CD4-positive, alpha-beta T cell (primary cell): ENCODE results near the gene ABL1. TPM values are rescaled to one million over a fixed set of nuclear protein-coding genes. Genes with fewer than 3 reads are reported as not detected.

Source experiments
- ATAC-seq: fragments of 200-7000 bp; cut with Tn5 transposase; one replicate; pipeline ENCODE4 v1.10.0; 2022; ENCODE audit warnings: mild to moderate bottlenecking; ENCODE audit not compliant: poor library complexity
- CTCF ChIA-PET: fragments of 350-600 bp; sonication (Branson Sonifier 250); formaldehyde crosslinking; loops from one replicate; lab custom pipeline; 2021; ENCODE audit warnings: antibody characterized with exemption, inconsistent platforms; lab: Charles Lee
- POLR2A ChIA-PET: fragments of 350-600 bp; sonication (Branson Sonifier 250); formaldehyde crosslinking; loops from one replicate; lab custom pipeline; 2021; ENCODE audit warnings: antibody characterized with exemption, inconsistent platforms; lab: Charles Lee
- DNase-seq, 14 experiments: peaks; one replicate each; pipeline ENCODE4 v3.0.0-alpha.2; 2013 to 2020; ENCODE audit warnings: mixed read lengths in 2 of 14
- H3K27ac ChIP-seq, 2 donors: one replicate each; pipeline versions ENCODE4 v1.5.1 to v1.7.0; 2013; ENCODE audit warnings: low read length in 2 of 2, low read depth in 1 of 2, mild to moderate bottlenecking in 1 of 2
- H3K27me3 ChIP-seq, 2 experiments: 1 replicate in 1 of 2; 2 replicates in 1 of 2; pipeline versions ENCODE4 v1.6.1 to v1.7.0; 2013; ENCODE audit warnings: low read length in 2 of 2, control low read depth in 1 of 2, mild to moderate bottlenecking in 1 of 2, moderate library complexity in 1 of 2; ENCODE audit not compliant: insufficient read depth in 2 of 2, control insufficient read depth in 1 of 2
- H3K36me3 ChIP-seq: one replicate; pipeline ENCODE4 v1.6.1; 2013; ENCODE audit warnings: low read length, control low read depth; ENCODE audit not compliant: insufficient read depth
- H3K4me1 ChIP-seq: one replicate; pipeline ENCODE4 v1.6.1; 2013; ENCODE audit warnings: low read length, control low read depth; ENCODE audit not compliant: insufficient read depth
- H3K4me3 ChIP-seq: one replicate; pipeline ENCODE4 v1.5.1; 2013; ENCODE audit warnings: mild to moderate bottlenecking, low read length, moderate library complexity
- H3K9me3 ChIP-seq, 2 experiments: 1 replicate in 1 of 2; 2 replicates in 1 of 2; pipeline versions ENCODE4 v1.6.1 to v1.7.0; 2013; ENCODE audit warnings: low read length in 2 of 2, mild to moderate bottlenecking in 2 of 2, control low read depth in 1 of 2, moderate library complexity in 1 of 2; ENCODE audit not compliant: control insufficient read depth in 1 of 2, insufficient read depth in 1 of 2
- H3K27ac Mint-ChIP-seq: one replicate; pipeline ENCODE4 v1.8.0; 2020; ENCODE audit warnings: mixed read lengths
- H3K27me3 Mint-ChIP-seq: one replicate; pipeline ENCODE4 v1.8.0; 2021; ENCODE audit warnings: mixed read lengths
- H3K36me3 Mint-ChIP-seq: one replicate; pipeline ENCODE4 v1.8.0; 2021; ENCODE audit warnings: low read depth, mixed read lengths
- H3K4me1 Mint-ChIP-seq: one replicate; pipeline ENCODE4 v1.8.0; 2021; ENCODE audit warnings: low read depth, mixed read lengths
- H3K4me3 Mint-ChIP-seq: one replicate; pipeline ENCODE4 v1.8.0; 2020; ENCODE audit warnings: mild to moderate bottlenecking, mixed read lengths
- H3K9me3 Mint-ChIP-seq: one replicate; pipeline ENCODE4 v1.8.0; 2020; ENCODE audit warnings: mixed read lengths
- CTCF ChIP-seq: fragments of 200-600 bp; IDR thresholded peaks from one replicate; pipeline ENCODE4 v1.8.0; 2022; ENCODE audit warnings: antibody characterized with exemption, mild to moderate bottlenecking
- intact Hi-C, 2 experiments: fragments of 100-400 bp; cut with DNase I in 1 of 2; cut with micrococcal nuclease in 1 of 2; formaldehyde crosslinking; loops; one replicate each; pipeline versions ENCODE4 v1.15.1 to v1.9.0; 2023 to 2025; cut with DNase I, micrococcal nuclease
- total RNA-seq, 174 experiments: library from RNA in 2 of 174; stranded (reverse) in 2 of 174; gene quantifications; one replicate each; pipeline ENCODE4 v1.2.3 and lab custom pipeline; 2021 to 2026

Gene ABL1
- total RNA-seq, 2 experiments from 2014 or later, result 29.8 to 33.7 TPM

- H3K36me3 Mint-ChIP-seq, result no peaks in the 10 kb centered on the region
- H3K27me3 ChIP-seq, result no peaks in the 10 kb centered on the region
- H3K4me3 Mint-ChIP-seq, result no peak overlapping the region
- intact Hi-C loops, result no loop called here
- no peak for ATAC-seq
- peaks cover 7 to 12% of the 10 kb centered on the region in 2 experiments for H3K9me3 ChIP-seq
- H3K27ac ChIP-seq, result no peak overlapping the region
- peaks cover 31% of the 10 kb centered on the region for H3K4me1 Mint-ChIP-seq
- peaks cover 2% of the 10 kb centered on the region for H3K9me3 Mint-ChIP-seq
- H3K4me1 ChIP-seq, result peaks cover 22% of the 10 kb centered on the region
- CTCF ChIA-PET, result no interaction called here
- no peak overlapping the region for H3K27ac Mint-ChIP-seq
- no peak for TF ChIP-seq CTCF
- H3K36me3 ChIP-seq, result no peaks in the 10 kb centered on the region
- H3K4me3 ChIP-seq, result no peak overlapping the region
- no peak for DNase-seq
- H3K27me3 Mint-ChIP-seq, result no peaks in the 10 kb centered on the region
- POLR2A ChIA-PET, result no interaction called here
Measured at GRCh38 chr9:130831077-130831476, 4.0 kb upstream of the ABL1 start.

- H3K27ac Mint-ChIP-seq, result peak overlapping the region; percentile 93
- intact Hi-C loops, result no loop called here
- H3K27me3 Mint-ChIP-seq, result no peaks in the 10 kb centered on the region
- TF ChIP-seq CTCF, result no peak
- Histone ChIP-seq H3K9me3 (peaks cover 7% of the 10 kb centered on the region in 2 experiments), H3K36me3 (no peaks in the 10 kb centered on the region), H3K27me3 (no peaks in the 10 kb centered on the region), H3K4me3 (no peak overlapping the region), H3K4me1 (peaks cover 23% of the 10 kb centered on the region), H3K27ac (no peak overlapping the region)
- ChIA-PET POLR2A (no interaction called here), CTCF (no interaction called here)
- peaks cover 2% of the 10 kb centered on the region for H3K9me3 Mint-ChIP-seq
- H3K4me3 Mint-ChIP-seq, result peak overlapping the region; percentile 95
- no peak for ATAC-seq
- no peaks in the 10 kb centered on the region for H3K36me3 Mint-ChIP-seq
- H3K4me1 Mint-ChIP-seq, result peaks cover 52% of the 10 kb centered on the region
- no peak for DNase-seq
Measured at GRCh38 chr9:130833031-130833990, 1.7 kb upstream of the ABL1 start.

GRCh38 chr9:130835441-130836298 lies 616 bp downstream of the ABL1 start:
- Mint-ChIP-seq H3K4me1 (peaks cover 65% of the 10 kb centered on the region), H3K9me3 (no peaks in the 10 kb centered on the region), H3K27me3 (no peaks in the 10 kb centered on the region), H3K27ac (peak overlapping the region; percentile 79), H3K36me3 (no peaks in the 10 kb centered on the region), H3K4me3 (peak overlapping the region; percentile 95)
- ATAC-seq (no peak), DNase-seq (peak in 12 of 14 experiments; percentile 5 to 45 (median 15))
- Histone ChIP-seq H3K4me3 (peak overlapping the region; percentile 43), H3K36me3 (no peaks in the 10 kb centered on the region), H3K9me3 (no peaks in the 10 kb centered on the region), H3K27ac (no peak overlapping the region), H3K4me1 (peaks cover 23% of the 10 kb centered on the region), H3K27me3 (no peaks in the 10 kb centered on the region)
- intact Hi-C loops, result no loop called here
- ChIA-PET POLR2A (no interaction called here), CTCF (no interaction called here)
- no peak for TF ChIP-seq CTCF
